ENCODE results near the gene DENND5B.
A peak's percentile ranks its signal among the peaks of the same experiment; 100 is the strongest.

The DENND5B gene

GRCh38 chr12:31590642-31591379, at the start of gene DENND5B:
Gene DENND5B (minus strand): TSS chr12:31591136. CDS start chr12:31590832, 304 bp downstream.
- TF ChIP-seq CTCF (conservative IDR thresholded peaks at IDR 0.05): no peak
- H3K27ac ChIP-seq: peak within 1 kb of the TSS; percentile 96

- no peak overlapping the region for H3K27ac ChIP-seq
- no peak for TF ChIP-seq CTCF (conservative IDR thresholded peaks at IDR 0.05)
Observed at GRCh38 chr12:31634620-31635019, 43.7 kb upstream of the DENND5B start.

GRCh38 chr12:31633464-31633863, 42.5 kb upstream of the DENND5B start:
- H3K27ac ChIP-seq: no peak overlapping the region

GRCh38 chr12:31631809-31632208, 40.9 kb upstream of the DENND5B start:
- no peak for TF ChIP-seq CTCF (conservative IDR thresholded peaks at IDR 0.05)
- H3K27ac ChIP-seq: no peak overlapping the region

More at GRCh38 chr12:31633464-31633863, 42.5 kb upstream of the DENND5B start:
- TF ChIP-seq CTCF (conservative IDR thresholded peaks at IDR 0.05): no peak

- no peak overlapping the region for H3K27ac ChIP-seq
- no peak for TF ChIP-seq CTCF (conservative IDR thresholded peaks at IDR 0.05)
Observed at GRCh38 chr12:31631023-31631724, 40.2 kb upstream of the DENND5B start.

GRCh38 chr12:31629756-31630732, 39.1 kb upstream of the DENND5B start:
- no peak for TF ChIP-seq CTCF (conservative IDR thresholded peaks at IDR 0.05)
- H3K27ac ChIP-seq: no peak overlapping the region
